A673 (cell line): ENCODE measurements around the gene TUBGCP3.

Experiments
- CTCF ChIP-seq: fragments of 300-800, 200-600 bp; sonication (generic); conservative IDR thresholded peaks from 2 replicates; pipeline ENCODE4 v1.5.1; 2017; ENCODE audit warnings: low read depth, mild to moderate bottlenecking, antibody characterized with exemption, low read length, moderate library complexity, mixed read lengths
- EZH2 ChIP-seq: fragments of 200-600 bp; sonication (generic); IDR thresholded peaks from 2 replicates; pipeline ENCODE4 v1.6.1; 2017; ENCODE audit warnings: borderline replicate concordance, low read depth, mild to moderate bottlenecking, mixed read lengths, antibody characterized with exemption, low read length; ENCODE audit not compliant: poor library complexity, severe bottlenecking

- TF ChIP-seq CTCF (no peak), EZH2 (no peak)
Observed at GRCh38 chr13:112435973-112436372, 152.0 kb downstream of the TUBGCP3 start.
